GM19043 (cell line): ENCODE measurements around the gene ACACA.
"Not testable (repeated sequence)": the region's sequence is repeated elsewhere in the genome, so short reads cannot be mapped to it uniquely, and the experiment has no call there.

Experiments used
- ATAC-seq: cut with Tn5 transposase; IDR thresholded peaks from one replicate; pipeline ENCODE4 v1.9.1; 2021; ENCODE audit warnings: low read depth; ENCODE audit not compliant: unreplicated experiment

ACACA gene

DNA sequence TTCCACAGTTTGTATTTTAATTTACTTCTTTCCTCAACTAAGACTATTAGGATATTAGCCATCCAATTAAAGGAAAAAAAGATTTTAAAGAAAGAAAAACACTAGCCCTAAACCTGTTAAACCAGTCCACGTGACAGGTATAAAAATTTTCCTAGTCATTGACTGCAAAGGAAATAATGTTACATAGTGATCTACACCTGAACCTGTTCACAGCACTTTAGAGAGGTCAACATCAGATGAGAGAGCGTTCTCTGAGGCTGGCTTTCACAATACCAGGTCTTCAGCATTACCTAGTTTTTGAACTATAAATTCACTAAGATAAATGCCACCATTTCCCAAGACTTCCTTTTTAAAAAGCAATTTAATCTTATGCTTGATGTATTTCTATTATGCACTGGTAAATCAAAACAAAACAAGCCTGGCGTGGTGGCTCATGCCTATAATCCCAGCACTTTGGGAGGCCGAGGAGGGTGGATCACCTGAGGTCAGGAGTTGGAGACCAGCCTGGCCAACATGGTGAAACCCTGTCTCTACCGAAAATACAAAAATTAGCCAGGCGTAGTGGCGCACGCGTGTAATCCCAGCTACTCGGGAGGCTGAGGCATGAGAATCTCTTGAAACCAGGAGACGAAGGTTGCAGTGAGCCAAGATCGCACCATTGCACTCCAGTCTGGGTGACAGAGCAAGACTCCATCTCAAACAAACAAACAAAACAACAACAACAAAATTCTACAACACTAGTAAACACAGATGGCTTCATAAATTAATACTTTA, 49.7 kb downstream of the ACACA start:
- ATAC-seq: not testable (repeated sequence)

DNA sequence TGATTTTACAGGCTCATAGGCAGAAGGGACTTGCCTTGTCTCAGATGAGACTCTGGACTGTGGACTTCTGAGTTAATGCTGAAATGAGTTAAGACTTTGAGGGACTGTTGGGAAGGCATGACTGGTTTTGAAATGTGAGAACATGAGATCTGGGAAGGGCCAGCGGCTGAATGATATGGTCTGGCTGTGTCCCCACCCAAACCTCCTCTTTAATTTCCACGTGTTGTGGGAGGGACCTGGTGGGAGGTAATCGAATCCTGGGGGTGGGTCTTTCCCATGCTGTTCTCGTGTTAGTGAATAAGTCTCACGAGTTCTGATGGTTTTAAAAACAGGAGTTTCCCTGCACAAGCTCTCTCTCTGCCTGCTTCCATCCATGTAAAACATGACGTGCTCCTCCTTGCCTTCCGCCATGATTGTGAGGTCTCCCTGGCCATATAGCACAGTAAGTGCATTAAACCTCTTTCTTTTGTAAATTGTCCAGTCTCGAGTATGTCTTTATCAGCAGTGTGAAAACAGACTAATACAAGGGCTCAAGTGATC, 59.7 kb downstream of the ACACA start:
- not testable (repeated sequence) for ATAC-seq

GRCh38 chr17:37344519-37344918, 62.1 kb downstream of the ACACA start:
- no peak for ATAC-seq

DNA sequence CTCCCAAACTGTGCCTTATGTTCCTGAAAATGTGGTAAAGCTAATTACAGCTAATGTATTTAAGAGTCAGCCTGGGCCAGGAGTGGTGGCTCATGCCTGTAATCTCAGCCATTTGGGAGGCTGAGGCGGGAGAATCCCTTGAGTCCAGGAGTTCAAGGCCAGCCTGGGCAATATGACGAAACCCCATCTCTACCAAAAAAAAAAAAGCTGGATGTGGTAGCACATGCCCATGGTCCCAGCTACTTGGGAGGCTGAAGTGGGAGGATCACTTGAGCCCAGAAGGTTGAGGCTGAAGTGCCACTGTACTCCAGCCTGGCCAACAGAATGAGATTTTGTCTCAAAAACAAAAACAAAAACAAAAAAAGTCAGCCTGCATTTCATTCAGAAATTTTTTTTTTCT, 64.0 kb downstream of the ACACA start:
- no peak for ATAC-seq

DNA sequence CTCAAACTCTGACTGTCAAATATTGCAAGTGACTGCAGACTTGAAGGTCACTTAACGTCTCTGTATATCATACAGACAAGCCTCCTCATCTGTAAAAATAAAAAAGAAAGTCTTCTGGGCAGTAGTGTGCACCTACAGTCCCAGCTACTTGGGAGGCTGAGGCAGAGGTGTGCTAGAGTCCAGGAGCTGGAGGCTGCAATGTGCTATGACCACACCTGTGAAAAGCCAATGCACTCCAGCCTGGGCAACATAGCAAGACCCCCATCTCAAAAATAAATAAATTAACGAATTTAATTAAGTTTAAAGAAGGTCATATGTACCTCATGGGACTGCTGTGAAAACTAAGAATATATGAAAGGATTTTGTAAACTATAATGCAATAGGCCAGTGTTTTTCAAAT, 65.8 kb downstream of the ACACA start:
- no peak for ATAC-seq

DNA sequence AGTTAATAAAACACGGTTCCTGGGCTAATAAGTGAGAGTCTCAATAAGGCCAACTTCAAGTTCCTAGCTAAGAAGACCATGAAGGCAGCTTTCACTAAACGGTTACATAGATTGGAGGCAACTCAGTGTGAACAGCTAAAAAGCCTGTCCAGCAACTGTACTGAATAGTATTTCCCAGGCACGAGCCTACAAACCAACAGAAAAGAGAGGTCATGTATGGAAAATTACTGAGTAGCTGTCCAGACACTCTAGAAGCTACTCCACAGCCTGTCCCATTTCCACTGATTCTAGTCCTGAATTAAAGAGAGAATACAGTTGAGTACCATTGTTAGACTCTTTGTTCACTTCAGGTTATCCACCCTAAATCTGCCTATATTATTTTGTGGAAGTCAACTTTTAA, 67.3 kb downstream of the ACACA start:
- ATAC-seq: no peak

DNA sequence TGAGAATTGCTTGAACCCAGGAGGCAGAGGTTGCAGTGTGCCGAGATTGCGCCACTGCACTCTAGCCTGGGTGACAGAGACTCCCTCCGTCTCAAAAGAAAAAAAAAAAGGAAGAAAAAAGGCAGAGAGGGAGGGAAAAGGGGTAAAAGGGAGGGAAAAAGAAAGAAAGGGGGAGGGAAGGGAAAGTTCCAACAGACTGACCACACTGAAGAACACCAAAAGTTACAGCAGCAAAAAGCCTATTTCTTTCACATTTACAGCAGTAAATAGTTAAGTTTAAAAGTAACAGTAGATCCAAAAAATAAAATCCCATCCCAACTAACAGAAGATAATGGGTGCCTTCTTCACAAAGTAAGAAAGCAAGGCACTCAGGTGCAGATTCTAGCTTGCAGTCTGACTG, 67.8 kb downstream of the ACACA start:
- no peak for ATAC-seq

- no peak for ATAC-seq
Measured at GRCh38 chr17:37327341-37328090, 79.1 kb downstream of the ACACA start.

DNA sequence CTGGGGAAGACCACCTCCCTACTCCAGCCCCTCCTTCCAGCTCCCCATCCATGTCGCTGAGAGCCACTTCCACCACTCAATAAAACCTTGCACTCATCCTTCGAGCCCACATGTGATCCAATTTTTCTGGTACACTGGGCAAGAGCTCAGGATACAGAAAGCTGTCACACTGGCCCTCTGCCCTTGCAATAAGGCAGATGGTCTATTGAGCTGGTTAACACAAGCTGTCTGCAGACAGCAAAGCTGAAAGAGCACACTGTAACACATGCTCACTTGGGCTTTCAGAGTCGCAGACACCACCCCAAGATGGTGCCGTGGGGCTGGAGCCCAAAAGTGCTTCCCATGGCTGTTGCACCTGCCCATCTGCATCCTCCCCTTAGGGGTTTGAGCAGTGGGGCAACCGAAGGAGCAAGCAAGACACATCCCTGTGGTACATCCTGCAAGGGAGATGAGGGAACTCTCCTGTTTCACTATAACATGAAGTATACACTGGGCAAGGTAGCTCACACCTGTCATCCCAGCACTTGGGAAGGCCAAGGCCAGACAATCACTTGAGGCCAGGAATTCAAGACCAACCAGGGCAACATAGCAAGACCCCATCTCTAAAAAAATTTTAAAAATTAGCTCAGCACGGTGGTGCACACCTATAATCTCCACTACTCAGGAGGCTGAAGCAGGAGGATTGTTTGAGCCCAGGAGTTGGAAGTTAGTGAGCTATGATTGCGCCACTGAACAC, 83.6 kb downstream of the ACACA start:
- ATAC-seq: no peak

DNA sequence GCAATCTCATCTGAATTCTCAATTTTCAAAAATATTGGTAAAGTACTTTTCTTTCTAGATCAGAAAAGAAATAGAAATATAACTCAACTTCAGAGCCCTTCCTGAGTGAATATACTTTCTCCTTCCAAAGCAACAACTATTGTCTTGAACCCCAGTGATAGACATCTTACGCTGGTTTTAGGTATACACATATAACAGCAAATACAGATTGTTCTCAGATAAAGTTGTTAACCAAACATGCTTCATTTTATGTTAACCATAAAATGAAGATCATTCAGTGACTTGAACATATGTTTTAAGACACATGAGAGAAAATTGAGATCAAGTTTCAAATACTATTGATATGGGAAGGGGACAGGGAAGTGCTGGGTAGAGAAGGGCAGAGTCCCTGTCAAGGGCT, 84.5 kb downstream of the ACACA start:
- no peak for ATAC-seq

GRCh38 chr17:37318931-37319594, 87.6 kb downstream of the ACACA start:
- ATAC-seq: no peak

DNA sequence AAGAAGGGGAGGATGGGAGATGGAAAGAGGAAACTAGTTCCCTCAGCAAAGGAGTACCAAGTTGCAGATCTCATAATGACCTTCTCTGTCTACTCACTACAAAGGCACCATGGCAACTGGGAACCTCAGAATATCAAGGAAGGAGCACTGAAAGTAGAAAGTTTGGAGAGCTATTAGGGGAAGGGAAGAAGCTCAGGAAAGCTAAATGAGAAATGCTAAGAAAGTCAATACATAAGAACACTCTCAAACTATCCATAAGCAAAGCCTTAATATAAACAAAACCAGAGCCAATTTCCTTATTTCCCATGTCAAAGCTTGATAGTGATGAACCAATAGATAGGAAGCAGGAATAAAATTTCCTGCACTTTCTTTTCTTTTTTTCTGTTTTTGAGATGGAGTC, 88.8 kb downstream of the ACACA start:
- ATAC-seq: no peak

GRCh38 chr17:37315601-37316000, 91.0 kb downstream of the ACACA start:
- ATAC-seq: no peak

DNA sequence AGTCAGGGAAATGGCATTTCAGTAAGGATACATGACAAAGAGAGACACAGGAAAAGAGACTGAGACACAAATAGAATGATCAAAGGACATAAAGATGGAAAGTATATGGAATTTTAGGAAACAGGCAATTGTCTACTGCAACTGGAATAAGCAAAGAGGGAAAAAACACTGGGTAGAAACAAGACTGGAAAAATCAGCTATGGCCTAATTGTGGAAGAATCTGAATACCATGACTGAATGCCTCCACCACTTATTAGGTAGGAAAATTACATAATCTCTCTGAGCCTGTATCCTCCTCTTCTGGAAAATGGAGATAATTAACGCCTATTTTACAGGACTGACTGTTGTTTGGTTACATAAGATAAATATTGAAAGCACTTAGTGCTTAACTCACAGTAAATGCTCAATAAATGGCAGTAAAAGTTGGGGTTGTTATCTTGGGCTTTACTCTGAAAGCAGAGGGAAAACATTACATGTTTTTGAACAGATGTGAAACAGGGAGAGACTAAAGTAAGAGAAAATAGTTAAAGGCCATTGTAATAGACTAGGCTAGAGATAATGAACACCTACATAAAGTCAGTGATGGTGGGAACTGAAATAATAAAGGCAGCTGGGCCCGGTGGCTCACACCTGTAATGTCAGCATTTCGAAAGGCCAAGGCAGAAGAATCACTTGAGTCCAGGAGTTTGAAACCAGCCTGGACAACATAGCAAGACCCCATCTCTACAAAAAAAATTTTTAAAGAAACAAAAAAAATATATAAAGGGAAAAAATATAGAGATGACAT, 94.3 kb downstream of the ACACA start:
- ATAC-seq: no peak

DNA sequence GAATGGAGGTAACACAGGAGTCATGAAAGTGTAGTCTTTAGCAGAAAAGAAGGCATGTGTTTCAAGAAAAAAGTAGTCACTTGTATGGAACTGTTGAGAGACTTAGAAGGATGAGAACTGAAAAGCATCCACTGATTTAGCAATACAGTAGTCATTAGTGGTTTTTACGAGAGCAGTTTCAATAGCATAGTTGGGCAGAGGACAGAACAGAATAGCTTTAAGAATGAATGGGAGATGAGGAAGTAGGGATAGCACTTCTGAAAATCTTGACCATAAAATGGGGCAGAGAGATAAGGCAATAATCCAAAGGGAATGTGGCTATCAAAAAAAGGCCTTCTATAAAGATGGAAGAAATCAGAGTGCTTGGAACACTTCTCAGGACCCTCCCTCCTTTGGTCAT, 95.7 kb downstream of the ACACA start:
- ATAC-seq: no peak

DNA sequence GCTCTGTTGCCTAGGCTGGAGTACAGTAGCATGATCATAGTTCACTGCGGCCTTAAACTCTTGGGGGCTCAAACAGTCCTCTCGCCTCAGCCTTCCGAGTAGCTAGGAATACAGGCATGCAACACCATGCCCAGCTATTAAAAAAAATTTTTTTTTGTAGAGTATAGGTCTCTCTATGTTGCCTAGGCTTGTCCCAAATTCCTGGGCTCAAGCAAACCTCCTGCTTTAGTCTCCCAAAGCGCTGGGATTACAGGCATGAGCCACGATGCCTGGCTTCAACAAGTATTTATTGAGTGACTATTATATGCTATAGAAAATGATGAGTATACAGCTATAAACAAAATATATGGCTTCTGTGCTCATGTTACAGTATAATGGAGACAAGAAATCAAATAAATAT, 97.6 kb downstream of the ACACA start:
- no peak for ATAC-seq

DNA sequence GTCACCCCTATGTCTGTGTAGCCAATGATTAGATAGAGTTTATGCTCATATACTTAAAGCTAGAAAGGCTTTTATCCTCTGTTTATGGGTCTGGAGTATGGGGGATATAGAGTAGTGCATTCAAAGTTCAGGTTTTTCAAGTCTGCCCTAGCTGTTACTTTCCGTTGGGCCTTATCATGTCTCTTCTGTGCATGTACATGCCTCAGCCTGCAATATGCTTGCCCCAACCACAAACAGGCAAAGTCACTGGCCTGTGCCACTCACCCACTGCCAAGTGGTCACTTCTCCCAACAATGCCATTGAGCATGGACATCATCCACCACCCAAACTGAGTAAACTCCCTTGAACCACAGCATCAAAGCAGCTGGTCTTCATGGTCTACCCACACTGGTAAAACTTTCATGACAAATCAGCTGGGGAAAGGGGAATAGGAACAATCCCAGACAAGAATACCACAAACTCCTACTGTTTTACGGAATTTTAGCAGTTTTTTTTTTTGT, 101.2 kb downstream of the ACACA start:
- no peak for ATAC-seq

DNA sequence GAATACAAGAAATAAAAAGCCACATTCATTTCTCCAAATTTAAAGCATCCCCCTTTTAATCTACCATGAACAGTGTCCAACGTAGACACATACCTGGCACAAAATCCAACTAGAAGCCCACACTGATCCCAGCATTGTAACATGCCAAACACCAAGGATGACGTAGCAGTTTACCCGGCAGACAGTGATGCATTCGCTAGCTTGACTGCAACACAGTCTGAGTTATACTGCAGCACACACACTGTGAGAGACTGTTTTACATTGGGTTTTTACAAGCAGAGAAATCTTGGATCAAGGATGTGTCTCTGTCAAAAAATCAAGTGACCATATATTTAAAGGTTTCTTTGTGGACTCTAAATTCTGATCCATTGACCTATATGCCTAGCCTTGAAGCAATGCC, 105.3 kb downstream of the ACACA start:
- ATAC-seq: no peak

- no peak for ATAC-seq
Measured at GRCh38 chr17:37300683-37301082, 106.0 kb downstream of the ACACA start.
